ENCODE results near the gene RNF151.

Gene RNF151

GRCh38 chr16:1976216-1976520 lies 9.5 kb downstream of the RNF151 start:
- FAIRE-seq, result no peak
- no peak for DNase-seq (ENCODE audit: insufficient read length, low spot score)

GRCh38 chr16:1976951-1977874 lies 10.6 kb downstream of the RNF151 start:
- FAIRE-seq, result no peak

GRCh38 chr16:1977875-1978268 lies 11.2 kb downstream of the RNF151 start:
- DNase-seq (ENCODE audit: insufficient read length, low spot score) (no peak), FAIRE-seq (no peak)

More at GRCh38 chr16:1976951-1977874, 10.6 kb downstream of the RNF151 start:
- DNase-seq (ENCODE audit: insufficient read length, low spot score), result no peak

GRCh38 chr16:1978476-1979120 lies 11.9 kb downstream of the RNF151 start:
- FAIRE-seq, result no peak
- no peak for DNase-seq (ENCODE audit: insufficient read length, low spot score)

GRCh38 chr16:1979271-1980029 lies 12.8 kb downstream of the RNF151 start:
- FAIRE-seq, result no peak
- DNase-seq (ENCODE audit: insufficient read length, low spot score), result no peak

GRCh38 chr16:1980030-1980769 lies 13.5 kb downstream of the RNF151 start:
- no peak for DNase-seq (ENCODE audit: insufficient read length, low spot score)
- FAIRE-seq, result no peak

- DNase-seq (ENCODE audit: insufficient read length, low spot score) (no peak), FAIRE-seq (no peak)
These were observed 14.1 kb downstream of the RNF151 start for GRCh38 chr16:1980770-1981087.

- no peak for FAIRE-seq
These were observed 14.8 kb downstream of the RNF151 start, which contains the start of gene NOXO1 for GRCh38 chr16:1981398-1981836. Gene NOXO1, minus strand, starts transcription at chr16:1981469. Its CDS starts 290 bp downstream, at chr16:1981179.

GRCh38 chr16:1982013-1982433 lies 15.4 kb downstream of the RNF151 start:
- no peak for FAIRE-seq
- DNase-seq (ENCODE audit: insufficient read length, low spot score), result no peak

More at GRCh38 chr16:1981398-1981836, 14.8 kb downstream of the RNF151 start, which contains the start of gene NOXO1:
- no peak for DNase-seq (ENCODE audit: insufficient read length, low spot score)

- DNase-seq (ENCODE audit: insufficient read length, low spot score), result no peak
- no peak for FAIRE-seq
These were observed 16.4 kb downstream of the RNF151 start for GRCh38 chr16:1982991-1983543.

- DNase-seq (ENCODE audit: insufficient read length, low spot score) (peak; percentile 94), FAIRE-seq (peak; percentile 95)
These were observed 17.1 kb downstream of the RNF151 start, which contains the start of gene GFER for GRCh38 chr16:1983544-1984346. Gene GFER, plus strand, starts transcription at chr16:1984193. Its CDS starts 26 bp downstream, at chr16:1984219.

GRCh38 chr16:1984347-1985225 lies 17.9 kb downstream of the RNF151 start:
- DNase-seq (ENCODE audit: insufficient read length, low spot score) (no peak), FAIRE-seq (no peak)

- DNase-seq (ENCODE audit: insufficient read length, low spot score), result no peak
- no peak for FAIRE-seq
These were observed 19.0 kb downstream of the RNF151 start for GRCh38 chr16:1985466-1986150.

GRCh38 chr16:1987198-1987597 lies 20.5 kb downstream of the RNF151 start:
- FAIRE-seq (no peak), DNase-seq (ENCODE audit: insufficient read length, low spot score) (no peak)

GRCh38 chr16:1989209-1990100 lies 22.8 kb downstream of the RNF151 start, which contains the start of gene SYNGR3:
Gene SYNGR3, plus strand, starts transcription at chr16:1989970. Its CDS starts 133 bp downstream, at chr16:1990103.
- FAIRE-seq, result peak; percentile 16

GRCh38 chr16:1990101-1990350 lies 23.4 kb downstream of the RNF151 start:
- no peak for DNase-seq (ENCODE audit: insufficient read length, low spot score)
- FAIRE-seq, result no peak

More at GRCh38 chr16:1989209-1990100, 22.8 kb downstream of the RNF151 start, which contains the start of gene SYNGR3:
- no peak for DNase-seq (ENCODE audit: insufficient read length, low spot score)

All from HTR-8/SVneo (cell line).